Measurements from ENCODE around the gene HOXB7. TPM values are rescaled to one million over a fixed set of nuclear protein-coding genes. Genes with fewer than 3 reads are reported as not detected.

HOXB7 gene
- total RNA-seq, 2 experiments from 2014 or later, result 9.2 to 16.3 TPM

DNA sequence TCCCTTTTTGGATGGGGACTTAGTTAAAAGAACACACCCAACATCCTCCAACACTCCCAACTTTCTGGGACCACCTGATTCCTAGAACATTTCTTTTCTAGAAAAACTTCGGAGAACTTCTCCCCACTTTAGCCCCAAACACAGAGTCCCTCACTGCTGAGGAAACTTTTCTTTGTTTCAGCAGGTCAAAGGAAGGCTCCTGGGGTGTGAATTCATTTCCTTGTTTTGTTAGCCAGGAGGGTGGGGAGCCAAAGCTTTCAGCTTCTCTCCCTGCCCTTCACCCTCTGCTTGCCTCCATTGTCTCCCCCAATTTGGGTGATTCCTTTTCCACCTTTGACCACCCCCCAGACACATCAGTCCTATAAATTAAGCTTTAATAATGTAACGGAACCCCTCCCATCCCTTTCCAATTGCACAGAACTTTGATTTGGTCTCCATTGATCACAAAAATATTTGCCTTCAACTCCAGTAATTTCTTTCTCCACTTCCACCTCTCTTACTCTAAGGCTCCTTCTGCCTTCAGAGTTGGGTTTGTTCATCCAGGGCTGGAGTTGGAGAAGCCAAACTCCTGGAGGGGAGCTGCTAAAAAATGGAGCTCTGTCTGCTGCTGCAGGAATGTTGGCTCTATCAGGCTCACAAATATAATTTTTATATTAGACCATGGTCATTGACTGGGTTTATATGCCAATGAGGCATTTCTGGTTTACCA lies 43.0 kb downstream of the HOXB7 start:
- H3K36me3 ChIP-seq (ENCODE audit: insufficient read depth, low read length), result no peaks in the 10 kb centered on the region
- no TSS peak for BruUV-seq (replicated peaks)
- intact Hi-C loops (cut with micrococcal nuclease; ENCODE audit: unreplicated experiment), result no loop called here

DNA sequence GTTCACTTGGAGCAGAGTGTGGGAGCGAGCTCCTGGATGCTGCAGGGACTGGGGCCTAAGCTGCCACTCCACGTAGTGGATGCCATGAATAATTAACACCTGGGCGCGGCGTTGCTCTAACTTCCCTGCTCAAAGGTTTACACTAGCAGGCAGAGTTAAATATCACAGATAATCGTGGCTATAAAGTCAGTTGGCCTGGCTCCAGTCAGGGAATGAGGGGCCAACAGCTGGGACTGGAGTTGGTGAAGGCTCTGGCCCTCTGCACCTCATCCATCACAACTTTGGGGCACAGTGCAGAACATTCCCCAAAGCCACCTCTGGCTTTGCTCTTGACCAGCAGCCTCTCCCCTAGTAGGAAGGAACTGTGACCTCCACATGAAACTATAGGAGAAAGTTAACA lies 43.6 kb downstream of the HOXB7 start:
- Histone ChIP-seq H3K9me2 (ENCODE audit: insufficient read depth, low read length) (no peaks in the 10 kb centered on the region), H3K4me2 (ENCODE audit: low read length) (no peak overlapping the region), H2AFZ (ENCODE audit: low read length) (no peak overlapping the region), H3K27ac (ENCODE audit: low read depth, low read length, poor library complexity, severe bottlenecking) (no peak overlapping the region), H3K4me1 (ENCODE audit: insufficient read depth, low read length, poor library complexity, severe bottlenecking) (no peaks in the 10 kb centered on the region), H3K4me3 (ENCODE audit: low read depth, low read length, poor library complexity, severe bottlenecking) (no peak overlapping the region), H3K36me3 (ENCODE audit: insufficient read depth, low read length) (no peaks in the 10 kb centered on the region), H3K79me2 (ENCODE audit: insufficient read depth, low read depth, low read length) (no peaks in the 10 kb centered on the region), H4K20me1 (ENCODE audit: insufficient read depth, low read length) (no peaks in the 10 kb centered on the region), H3K9me3 (ENCODE audit: low read length) (no peaks in the 10 kb centered on the region)
- TF ChIP-seq EZH2phosphoT487 (IDR thresholded peaks at IDR 0.05; ENCODE audit: borderline replicate concordance, low read depth, low read length) (no peak), CTCF (conservative IDR thresholded peaks at IDR 0.05; ENCODE audit: low read length) (no peak)
- DNase-seq (ENCODE audit: low spot score), result no peak
- intact Hi-C loops (cut with micrococcal nuclease; ENCODE audit: unreplicated experiment), result no loop called here
- POLR2A ChIA-PET, result interaction anchor here (0.5 to 0.6 kb wide), 2 partner anchors 20 to 665 kb away, joined by 3 read pairs; no protein-coding TSS in a partner anchor
- CTCF ChIA-PET (ENCODE audit: unreplicated experiment), result no interaction called here
- no TSS peak for BruUV-seq (replicated peaks)

More for the DNA sequence above, 43.0 kb downstream of the HOXB7 start:
- no peaks in the 10 kb centered on the region for H3K4me1 ChIP-seq (ENCODE audit: insufficient read depth, low read length, poor library complexity, severe bottlenecking)
- CTCF ChIA-PET (ENCODE audit: unreplicated experiment), result no interaction called here
- no peaks in the 10 kb centered on the region for H4K20me1 ChIP-seq (ENCODE audit: insufficient read depth, low read length)
- H3K9me3 ChIP-seq (ENCODE audit: low read length), result no peaks in the 10 kb centered on the region
- DNase-seq (ENCODE audit: low spot score), result no peak
- H3K79me2 ChIP-seq (ENCODE audit: insufficient read depth, low read depth, low read length), result no peaks in the 10 kb centered on the region
- H3K4me3 ChIP-seq (ENCODE audit: low read depth, low read length, poor library complexity, severe bottlenecking), result no peak overlapping the region
- no peaks in the 10 kb centered on the region for H3K9me2 ChIP-seq (ENCODE audit: insufficient read depth, low read length)
- no peak overlapping the region for H3K4me2 ChIP-seq (ENCODE audit: low read length)
- H3K27ac ChIP-seq (ENCODE audit: low read depth, low read length, poor library complexity, severe bottlenecking), result no peak overlapping the region
- POLR2A ChIA-PET, result interaction anchor here (0.5 to 0.6 kb wide), 3 partner anchors 21 to 665 kb away, joined by 3 to 4 read pairs (median 3); no protein-coding TSS in a partner anchor
- H2AFZ ChIP-seq (ENCODE audit: low read length), result no peak overlapping the region
- no peak for TF ChIP-seq CTCF (conservative IDR thresholded peaks at IDR 0.05; ENCODE audit: low read length)

DNA sequence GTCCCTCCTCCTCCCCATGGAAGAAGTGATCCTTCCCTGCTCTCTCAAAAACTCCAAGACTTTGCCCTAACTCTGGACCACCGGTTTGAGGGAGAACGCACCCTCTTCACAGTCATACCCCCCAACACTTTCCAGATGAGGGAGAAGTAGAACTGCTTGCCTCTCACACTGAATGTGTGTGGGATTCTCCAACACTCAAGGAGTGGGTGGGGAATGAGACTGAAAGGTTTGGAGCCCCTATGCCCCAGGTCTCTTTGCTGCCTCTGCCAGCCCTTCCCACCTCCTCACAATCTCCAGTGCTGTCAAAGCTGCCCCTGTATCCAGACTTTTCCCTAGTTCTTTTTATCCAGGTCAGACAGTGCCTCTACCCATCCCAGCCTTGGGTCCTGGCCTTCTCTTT lies 44.1 kb downstream of the HOXB7 start:
- Histone ChIP-seq H3K27ac (ENCODE audit: low read depth, low read length, poor library complexity, severe bottlenecking) (no peak overlapping the region), H2AFZ (ENCODE audit: low read length) (no peak overlapping the region), H3K4me1 (ENCODE audit: insufficient read depth, low read length, poor library complexity, severe bottlenecking) (no peaks in the 10 kb centered on the region), H3K4me3 (ENCODE audit: low read depth, low read length, poor library complexity, severe bottlenecking) (no peak overlapping the region), H3K9me3 (ENCODE audit: low read length) (no peaks in the 10 kb centered on the region), H3K4me2 (ENCODE audit: low read length) (no peak overlapping the region), H3K79me2 (ENCODE audit: insufficient read depth, low read depth, low read length) (no peaks in the 10 kb centered on the region), H3K36me3 (ENCODE audit: insufficient read depth, low read length) (no peaks in the 10 kb centered on the region), H3K9me2 (ENCODE audit: insufficient read depth, low read length) (no peaks in the 10 kb centered on the region), H4K20me1 (ENCODE audit: insufficient read depth, low read length) (no peaks in the 10 kb centered on the region)
- POLR2A ChIA-PET, result no interaction called here
- BruUV-seq (replicated peaks), result no TSS peak
- CTCF ChIA-PET (ENCODE audit: unreplicated experiment), result no interaction called here
- DNase-seq (ENCODE audit: low spot score), result no peak
- no peak for TF ChIP-seq CTCF (conservative IDR thresholded peaks at IDR 0.05; ENCODE audit: low read length)
- no peak for TF ChIP-seq EZH2phosphoT487 (IDR thresholded peaks at IDR 0.05; ENCODE audit: borderline replicate concordance, low read depth, low read length)
- intact Hi-C loops (cut with micrococcal nuclease; ENCODE audit: unreplicated experiment), result no loop called here

Measured in OCI-LY7 (cell line).